Fibroblast of skin of scalp (primary cell): Measurements from ENCODE around the gene CNTN4.
A peak's percentile ranks its signal among the peaks of the same experiment; 100 is the strongest.

Experiments used
- DNase-seq: peaks from one replicate; pipeline ENCODE4 v3.0.0-alpha.2; 2013

CNTN4 gene

GRCh38 chr3:2706836-2707210 is 608.2 kb downstream of the CNTN4 start:
- DNase-seq: no peak

GRCh38 chr3:2711081-2711480 is 612.4 kb downstream of the CNTN4 start:
- no peak for DNase-seq

- peak; percentile 3 for DNase-seq
Observed at GRCh38 chr3:2713923-2714322, 615.3 kb downstream of the CNTN4 start.

GRCh38 chr3:2714834-2715233 is 616.2 kb downstream of the CNTN4 start:
- DNase-seq: no peak

- no peak for DNase-seq
Observed at GRCh38 chr3:2727101-2727500, 628.4 kb downstream of the CNTN4 start.

GRCh38 chr3:2727610-2728318 is 629.1 kb downstream of the CNTN4 start:
- DNase-seq: no peak

- no peak for DNase-seq
Observed at GRCh38 chr3:2731843-2732242, 633.2 kb downstream of the CNTN4 start.

GRCh38 chr3:2735392-2735894 is 636.8 kb downstream of the CNTN4 start:
- no peak for DNase-seq

- no peak for DNase-seq
Observed at GRCh38 chr3:2741516-2741915, 642.9 kb downstream of the CNTN4 start.

- no peak for DNase-seq
Observed at GRCh38 chr3:2765002-2765579, 666.4 kb downstream of the CNTN4 start.

- no peak for DNase-seq
Observed at GRCh38 chr3:2770451-2770850, 671.8 kb downstream of the CNTN4 start.

GRCh38 chr3:2771193-2771592 is 672.5 kb downstream of the CNTN4 start:
- no peak for DNase-seq

- no peak for DNase-seq
Observed at GRCh38 chr3:2771741-2772140, 673.1 kb downstream of the CNTN4 start.

GRCh38 chr3:2772803-2773202 is 674.1 kb downstream of the CNTN4 start:
- DNase-seq: no peak

GRCh38 chr3:2774481-2775249 is 676.0 kb downstream of the CNTN4 start:
- no peak for DNase-seq

- DNase-seq: no peak
Observed at GRCh38 chr3:2783261-2783660, 684.6 kb downstream of the CNTN4 start.

- DNase-seq: no peak
Observed at GRCh38 chr3:2784627-2785026, 686.0 kb downstream of the CNTN4 start.

- DNase-seq: no peak
Observed at GRCh38 chr3:2790266-2790815, 691.7 kb downstream of the CNTN4 start.

GRCh38 chr3:2792432-2792831 is 693.8 kb downstream of the CNTN4 start:
- no peak for DNase-seq

- DNase-seq: no peak
Observed at GRCh38 chr3:2793987-2794386, 695.3 kb downstream of the CNTN4 start.

- DNase-seq: peak; percentile 2
Observed at GRCh38 chr3:2802429-2802828, 703.8 kb downstream of the CNTN4 start.

GRCh38 chr3:2807514-2807913 is 708.8 kb downstream of the CNTN4 start:
- no peak for DNase-seq

- peak; percentile 13 for DNase-seq
Observed at GRCh38 chr3:2810723-2811122, 712.1 kb downstream of the CNTN4 start.
